ENCODE results near the gene NDUFAF2. TPM values are rescaled to one million over a fixed set of nuclear protein-coding genes. Genes with fewer than 3 reads are reported as not detected.

The NDUFAF2 gene
- polyA plus RNA-seq, 1 of the 3 experiments (the other 2 are of a cell fraction), result 33.4 TPM

DNA sequence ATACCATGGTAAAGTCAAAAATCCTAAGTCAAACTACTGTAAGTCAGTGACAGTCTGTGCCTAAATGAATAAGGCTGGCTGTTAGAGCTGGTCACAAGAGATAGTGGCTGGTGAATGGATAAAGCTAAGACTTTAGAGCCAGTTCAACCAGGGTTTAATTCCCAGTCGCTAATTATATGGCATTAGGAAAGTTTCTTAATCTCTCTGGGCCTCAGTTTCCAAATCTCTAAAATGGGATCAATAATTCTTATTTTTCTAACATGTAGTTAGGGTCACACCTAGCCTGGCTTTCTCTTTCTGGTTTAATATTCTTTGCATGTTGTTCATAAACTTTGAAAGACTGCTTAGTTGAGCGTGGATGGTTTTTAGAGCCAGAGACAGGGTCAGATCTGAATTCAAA, 152.5 kb downstream of the NDUFAF2 start:
- no peak overlapping the region for H3K4me2 ChIP-seq
- ChIA-PET CTCF (no interaction called here), POLR2A (no interaction called here)
- no peak for DNase-seq
- no peaks in the 10 kb centered on the region for H3K9me3 ChIP-seq
- no peaks in the 10 kb centered on the region for H3K4me1 ChIP-seq (ENCODE audit: control insufficient read depth in 1 of 2, insufficient read depth in 2 of 2, low read depth in 1 of 2, low read length in 1 of 2)
- no peaks in the 10 kb centered on the region for H4K20me1 ChIP-seq (ENCODE audit: insufficient read depth)
- no peaks in the 10 kb centered on the region for H3K9me2 ChIP-seq
- WGBS (ENCODE audit: low lambda C conversion rate), result 94% methylated on average over 2 of the region's 2 CpGs
- H3K27me3 ChIP-seq (ENCODE audit: insufficient read depth), result no peaks in the 10 kb centered on the region
- no peak overlapping the region for H3K27ac ChIP-seq (ENCODE audit: low read depth in 2 of 2, low read length in 1 of 2)
- no peaks in the 10 kb centered on the region for H3K79me2 ChIP-seq (ENCODE audit: insufficient read depth)
- no peaks in the 10 kb centered on the region for H3F3A ChIP-seq (replicated peaks; ENCODE audit: insufficient read depth)
- H3K4me3 ChIP-seq (ENCODE audit: low read depth in 2 of 2, low read length in 1 of 2), result no peak overlapping the region
- H3K36me3 ChIP-seq (replicated peaks in 1 of 2; ENCODE audit: control insufficient read depth in 1 of 2, insufficient read depth in 2 of 2, low read length in 1 of 2), result peaks cover 0 to 6% of the 10 kb centered on the region in 2 experiments
- TF ChIP-seq, protein P1, sequence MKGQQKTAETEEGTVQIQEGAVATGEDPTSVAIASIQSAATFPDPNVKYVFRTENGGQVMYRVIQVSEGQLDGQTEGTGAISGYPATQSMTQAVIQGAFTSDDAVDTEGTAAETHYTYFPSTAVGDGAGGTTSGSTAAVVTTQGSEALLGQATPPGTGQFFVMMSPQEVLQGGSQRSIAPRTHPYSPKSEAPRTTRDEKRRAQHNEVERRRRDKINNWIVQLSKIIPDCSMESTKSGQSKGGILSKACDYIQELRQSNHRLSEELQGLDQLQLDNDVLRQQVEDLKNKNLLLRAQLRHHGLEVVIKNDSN (IDR thresholded peaks at IDR 0.05; ENCODE audit: borderline replicate concordance, low read depth), result no peak
- TF ChIP-seq, protein P2, sequence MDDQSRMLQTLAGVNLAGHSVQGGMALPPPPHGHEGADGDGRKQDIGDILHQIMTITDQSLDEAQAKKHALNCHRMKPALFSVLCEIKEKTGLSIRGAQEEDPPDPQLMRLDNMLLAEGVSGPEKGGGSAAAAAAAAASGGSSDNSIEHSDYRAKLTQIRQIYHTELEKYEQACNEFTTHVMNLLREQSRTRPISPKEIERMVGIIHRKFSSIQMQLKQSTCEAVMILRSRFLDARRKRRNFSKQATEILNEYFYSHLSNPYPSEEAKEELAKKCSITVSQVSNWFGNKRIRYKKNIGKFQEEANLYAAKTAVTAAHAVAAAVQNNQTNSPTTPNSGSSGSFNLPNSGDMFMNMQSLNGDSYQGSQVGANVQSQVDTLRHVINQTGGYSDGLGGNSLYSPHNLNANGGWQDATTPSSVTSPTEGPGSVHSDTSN (IDR thresholded peaks at IDR 0.05), result no peak
- TF ChIP-seq TCF12 (IDR thresholded peaks at IDR 0.05) (no peak), MXI1 (IDR thresholded peaks at IDR 0.05; ENCODE audit: low read depth, low read length) (no peak), FOSL2 (IDR thresholded peaks at IDR 0.05; ENCODE audit: borderline replicate concordance, low read depth) (no peak)
- no peak overlapping the region for H3K9ac ChIP-seq
- no peak overlapping the region for H2AFZ ChIP-seq (ENCODE audit: low read depth)

DNA sequence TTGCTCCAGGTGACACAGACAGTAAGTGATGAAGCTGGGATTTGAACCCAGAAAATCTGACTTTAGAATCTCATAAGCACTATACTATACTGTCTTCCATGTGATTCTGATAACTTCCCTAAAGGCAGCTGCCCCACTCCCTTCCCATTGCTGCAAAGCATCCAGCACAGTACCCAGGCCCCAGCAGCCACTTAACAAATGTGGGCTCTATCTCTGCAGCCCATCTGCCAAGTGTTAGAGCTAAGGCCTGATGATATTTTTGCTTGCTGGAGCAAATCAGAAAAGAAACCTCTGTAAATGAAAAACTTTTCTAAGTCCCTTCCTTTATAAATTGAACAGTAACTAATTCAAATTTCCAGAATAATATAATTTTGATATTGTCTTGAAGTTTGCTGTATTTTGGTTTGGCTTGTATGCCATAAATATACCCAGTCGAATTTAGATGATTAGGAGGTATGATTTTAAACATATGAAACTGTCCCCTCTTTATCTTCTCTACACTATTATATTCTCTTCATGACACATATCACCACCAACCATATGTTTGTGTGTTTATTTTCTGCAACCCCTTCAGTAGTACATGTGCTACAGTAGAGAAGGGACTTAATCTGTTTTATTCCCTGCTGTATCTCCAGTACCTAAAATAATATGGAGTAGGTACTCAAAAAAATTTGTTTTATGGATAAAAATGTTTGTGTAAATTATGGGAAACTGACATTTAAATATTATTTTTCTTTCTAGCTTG, 153.4 kb downstream of the NDUFAF2 start:
- Histone ChIP-seq H3K27ac (ENCODE audit: low read depth in 2 of 2, low read length in 1 of 2) (no peak overlapping the region), H3K4me2 (no peak overlapping the region), H3K9me3 (no peaks in the 10 kb centered on the region), H3K4me1 (ENCODE audit: control insufficient read depth in 1 of 2, insufficient read depth in 2 of 2, low read depth in 1 of 2, low read length in 1 of 2) (no peaks in the 10 kb centered on the region), H2AFZ (ENCODE audit: low read depth) (no peak overlapping the region), H3K9ac (no peak overlapping the region), H4K20me1 (ENCODE audit: insufficient read depth) (no peaks in the 10 kb centered on the region), H3K79me2 (ENCODE audit: insufficient read depth) (no peaks in the 10 kb centered on the region), H3K9me2 (no peaks in the 10 kb centered on the region), H3K36me3 (replicated peaks in 1 of 2; ENCODE audit: control insufficient read depth in 1 of 2, insufficient read depth in 2 of 2, low read length in 1 of 2) (peaks cover 0 to 9% of the 10 kb centered on the region in 2 experiments), H3F3A (replicated peaks; ENCODE audit: insufficient read depth) (no peaks in the 10 kb centered on the region), H3K4me3 (ENCODE audit: low read depth in 2 of 2, low read length in 1 of 2) (no peak overlapping the region), H3K27me3 (ENCODE audit: insufficient read depth) (no peaks in the 10 kb centered on the region)
- 0 out of 2 replicates have a peak, but pooled peaks have one; percentile 13 for TF ChIP-seq GATA2 (CRISPR knock-in tag; IDR thresholded peaks at IDR 0.05)
- TF ChIP-seq, protein P3, sequence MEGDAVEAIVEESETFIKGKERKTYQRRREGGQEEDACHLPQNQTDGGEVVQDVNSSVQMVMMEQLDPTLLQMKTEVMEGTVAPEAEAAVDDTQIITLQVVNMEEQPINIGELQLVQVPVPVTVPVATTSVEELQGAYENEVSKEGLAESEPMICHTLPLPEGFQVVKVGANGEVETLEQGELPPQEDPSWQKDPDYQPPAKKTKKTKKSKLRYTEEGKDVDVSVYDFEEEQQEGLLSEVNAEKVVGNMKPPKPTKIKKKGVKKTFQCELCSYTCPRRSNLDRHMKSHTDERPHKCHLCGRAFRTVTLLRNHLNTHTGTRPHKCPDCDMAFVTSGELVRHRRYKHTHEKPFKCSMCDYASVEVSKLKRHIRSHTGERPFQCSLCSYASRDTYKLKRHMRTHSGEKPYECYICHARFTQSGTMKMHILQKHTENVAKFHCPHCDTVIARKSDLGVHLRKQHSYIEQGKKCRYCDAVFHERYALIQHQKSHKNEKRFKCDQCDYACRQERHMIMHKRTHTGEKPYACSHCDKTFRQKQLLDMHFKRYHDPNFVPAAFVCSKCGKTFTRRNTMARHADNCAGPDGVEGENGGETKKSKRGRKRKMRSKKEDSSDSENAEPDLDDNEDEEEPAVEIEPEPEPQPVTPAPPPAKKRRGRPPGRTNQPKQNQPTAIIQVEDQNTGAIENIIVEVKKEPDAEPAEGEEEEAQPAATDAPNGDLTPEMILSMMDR (IDR thresholded peaks at IDR 0.05), result no peak
- TF ChIP-seq, protein P4, sequence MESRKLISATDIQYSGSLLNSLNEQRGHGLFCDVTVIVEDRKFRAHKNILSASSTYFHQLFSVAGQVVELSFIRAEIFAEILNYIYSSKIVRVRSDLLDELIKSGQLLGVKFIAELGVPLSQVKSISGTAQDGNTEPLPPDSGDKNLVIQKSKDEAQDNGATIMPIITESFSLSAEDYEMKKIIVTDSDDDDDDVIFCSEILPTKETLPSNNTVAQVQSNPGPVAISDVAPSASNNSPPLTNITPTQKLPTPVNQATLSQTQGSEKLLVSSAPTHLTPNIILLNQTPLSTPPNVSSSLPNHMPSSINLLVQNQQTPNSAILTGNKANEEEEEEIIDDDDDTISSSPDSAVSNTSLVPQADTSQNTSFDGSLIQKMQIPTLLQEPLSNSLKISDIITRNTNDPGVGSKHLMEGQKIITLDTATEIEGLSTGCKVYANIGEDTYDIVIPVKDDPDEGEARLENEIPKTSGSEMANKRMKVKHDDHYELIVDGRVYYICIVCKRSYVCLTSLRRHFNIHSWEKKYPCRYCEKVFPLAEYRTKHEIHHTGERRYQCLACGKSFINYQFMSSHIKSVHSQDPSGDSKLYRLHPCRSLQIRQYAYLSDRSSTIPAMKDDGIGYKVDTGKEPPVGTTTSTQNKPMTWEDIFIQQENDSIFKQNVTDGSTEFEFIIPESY (IDR thresholded peaks at IDR 0.05; ENCODE audit: borderline replicate concordance, low read depth), result no peak
- CTCF ChIA-PET, result no interaction called here
- POLR2A ChIA-PET, result no interaction called here
- DNase-seq, result peak; percentile 5
- WGBS (ENCODE audit: low lambda C conversion rate), result 71% methylated on average over 1 of the region's 1 CpG

Measured in SK-N-SH (cell line).